ENCODE measurements around the gene FAM13C.
"Not testable (repeated sequence)": the region's sequence is repeated elsewhere in the genome, so short reads cannot be mapped to it uniquely, and the experiment has no call there.

The FAM13C gene

DNA sequence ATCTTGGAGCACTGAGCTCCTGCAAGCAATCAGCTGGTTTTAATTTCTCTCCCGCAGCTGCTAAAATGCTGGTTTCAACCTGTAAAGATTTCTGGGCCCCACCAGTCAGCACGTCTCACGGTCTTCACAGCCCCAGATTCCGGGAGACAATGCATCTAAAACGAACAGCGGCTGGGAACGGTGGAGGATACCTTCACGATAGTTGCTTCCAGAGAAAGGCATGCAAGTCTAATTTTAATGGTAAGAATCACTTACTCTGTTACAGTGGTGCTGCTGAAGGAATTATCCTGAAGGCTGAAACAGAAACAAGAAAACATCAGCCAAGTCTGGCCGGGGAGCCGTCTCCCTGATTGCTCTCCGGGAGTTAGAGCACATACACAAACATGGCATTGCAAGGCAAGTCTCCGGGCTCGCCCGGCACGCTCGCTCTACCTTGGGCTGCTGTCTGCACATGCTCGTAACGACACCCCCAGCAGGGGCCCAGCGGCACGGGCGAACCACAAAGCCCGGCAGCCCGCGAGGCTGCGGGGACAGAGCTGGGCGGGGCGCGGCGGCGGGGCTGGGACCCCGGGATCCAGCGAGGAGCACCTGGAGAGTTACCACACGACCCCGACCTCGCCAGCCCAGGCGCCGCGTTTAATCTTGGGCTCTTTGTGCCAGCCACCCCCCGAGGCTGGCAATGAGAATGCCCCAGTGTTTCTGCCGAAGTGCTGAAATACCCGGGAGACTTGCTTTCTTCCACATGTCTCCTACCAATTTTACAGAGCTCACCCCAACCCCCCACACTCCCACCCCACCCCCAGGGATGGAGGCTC is at the start of gene FAM13C:
Gene FAM13C, minus strand, starts transcription at position 406 of the 815 bp plus-strand sequence. Its CDS starts 89 bp downstream, at position 317.
- no peak for DNase-seq (ENCODE audit: low read depth in 2 of 2)

DNA sequence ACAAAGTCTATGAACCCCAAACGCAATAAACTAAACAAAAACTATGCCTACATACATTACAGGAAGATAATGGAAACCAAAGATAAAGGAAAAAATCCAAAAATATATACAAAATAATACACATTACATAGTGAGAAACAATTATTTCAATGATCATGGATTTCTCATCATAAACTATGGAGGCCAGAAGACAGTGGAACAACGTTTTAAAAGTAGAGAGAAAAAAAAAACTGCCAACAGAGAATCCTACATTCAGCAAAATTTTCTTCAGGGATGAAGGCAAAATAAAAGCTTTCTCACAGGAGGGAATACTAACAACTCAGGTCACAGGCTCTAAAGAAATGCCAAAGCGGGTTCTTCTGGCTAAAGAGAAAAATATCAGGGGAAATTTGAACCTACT is 42.9 kb upstream of the FAM13C start:
- no peak for DNase-seq (ENCODE audit: low read depth in 2 of 2)

DNA sequence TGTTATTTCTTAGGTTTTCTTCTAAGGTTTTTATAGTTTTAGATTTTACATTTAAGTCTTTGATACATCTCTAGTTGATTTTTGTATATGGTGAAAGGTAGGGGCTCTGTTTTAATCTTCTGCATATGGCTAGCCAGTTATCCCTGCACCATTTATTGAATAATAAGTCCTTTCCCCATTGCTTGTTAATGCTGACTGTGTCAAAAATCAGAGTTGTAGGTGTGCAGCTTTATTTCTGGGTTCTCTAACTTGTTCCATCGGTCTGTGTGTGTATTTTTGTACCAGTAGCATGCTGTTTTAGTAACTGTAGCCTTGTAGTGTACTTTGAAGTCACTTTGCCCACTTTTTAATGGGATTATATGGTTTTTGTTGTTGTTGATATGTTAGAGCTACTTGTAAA is 37.9 kb upstream of the FAM13C start:
- no peak for DNase-seq (ENCODE audit: low read depth in 2 of 2)

DNA sequence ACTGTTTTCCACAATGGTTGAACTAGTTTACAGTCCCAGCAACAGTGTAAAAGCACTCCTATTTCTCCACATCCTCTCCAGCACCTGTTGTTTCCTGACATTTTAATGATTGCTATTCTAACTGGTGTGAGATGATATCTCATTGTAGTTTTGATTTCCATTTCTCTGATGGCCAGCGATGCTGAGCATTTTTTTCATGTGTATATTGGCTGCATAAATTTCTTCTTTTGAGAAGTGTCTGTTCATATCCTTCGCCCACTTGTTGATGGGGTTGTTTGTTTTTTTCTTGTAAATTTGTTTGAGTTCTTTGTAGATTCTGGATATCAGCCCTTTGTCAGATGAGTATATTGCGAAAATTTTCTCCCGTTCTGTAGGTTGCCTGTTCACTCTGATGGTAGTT is 37.0 kb upstream of the FAM13C start:
- DNase-seq (ENCODE audit: low read depth in 2 of 2), result not testable (repeated sequence)

DNA sequence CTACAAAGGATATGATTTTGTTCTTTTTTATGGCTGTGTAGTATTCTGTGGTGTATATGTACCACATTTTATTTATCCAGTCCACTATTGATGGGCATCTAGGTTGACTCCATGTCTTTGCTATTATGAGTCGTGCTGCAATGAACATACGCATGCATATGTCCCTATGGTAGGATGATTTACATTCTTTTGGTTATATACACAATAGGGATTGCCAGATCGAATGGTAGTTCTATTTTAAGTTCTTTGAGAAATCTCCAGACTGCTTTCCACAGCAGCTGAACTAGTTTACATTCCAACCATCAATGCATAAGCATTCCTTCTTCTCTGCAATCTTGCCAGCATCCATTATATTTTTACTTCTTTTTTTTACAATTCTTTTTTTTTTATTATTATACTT is 35.6 kb upstream of the FAM13C start:
- no peak for DNase-seq (ENCODE audit: low read depth in 2 of 2)

DNA sequence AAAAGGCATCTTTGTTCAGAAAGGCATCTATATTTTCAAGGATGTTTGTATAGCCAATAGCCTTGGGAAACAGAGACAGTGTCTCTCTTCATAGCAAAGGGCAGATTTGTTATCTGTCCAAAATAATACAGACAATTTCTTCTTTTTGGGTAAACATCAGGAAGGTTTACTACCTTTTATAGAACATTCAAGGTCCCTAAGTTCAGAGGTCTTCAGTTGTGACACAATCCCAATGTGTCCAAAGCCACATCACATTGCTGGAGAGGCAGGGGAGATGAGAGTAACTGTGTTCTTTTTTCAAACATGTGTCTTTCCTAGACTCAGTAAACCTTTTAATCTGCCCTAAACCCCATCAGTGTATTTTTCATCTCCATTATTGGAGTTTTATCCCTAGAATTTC is 33.6 kb upstream of the FAM13C start:
- DNase-seq (ENCODE audit: low read depth in 2 of 2), result no peak

DNA sequence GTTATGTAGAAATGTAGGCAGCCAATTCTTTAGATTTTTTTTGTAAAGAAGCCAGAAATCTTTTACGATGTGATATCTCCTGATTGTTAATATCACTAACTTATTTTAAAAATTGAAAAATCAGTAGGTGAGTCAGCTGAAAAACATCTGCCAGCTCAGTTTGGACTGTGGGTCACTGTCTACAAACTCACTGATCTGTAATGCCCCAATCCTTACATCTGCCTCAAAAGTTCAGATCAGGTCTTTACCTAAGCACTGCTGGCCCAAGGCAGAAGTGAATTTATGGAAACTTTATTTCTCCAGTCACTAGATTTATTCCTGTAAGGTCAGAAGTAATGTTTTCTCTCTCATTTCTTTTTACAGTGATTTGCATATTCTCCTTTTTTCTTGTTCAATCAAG is 31.0 kb upstream of the FAM13C start:
- DNase-seq (ENCODE audit: low read depth in 2 of 2), result no peak

DNA sequence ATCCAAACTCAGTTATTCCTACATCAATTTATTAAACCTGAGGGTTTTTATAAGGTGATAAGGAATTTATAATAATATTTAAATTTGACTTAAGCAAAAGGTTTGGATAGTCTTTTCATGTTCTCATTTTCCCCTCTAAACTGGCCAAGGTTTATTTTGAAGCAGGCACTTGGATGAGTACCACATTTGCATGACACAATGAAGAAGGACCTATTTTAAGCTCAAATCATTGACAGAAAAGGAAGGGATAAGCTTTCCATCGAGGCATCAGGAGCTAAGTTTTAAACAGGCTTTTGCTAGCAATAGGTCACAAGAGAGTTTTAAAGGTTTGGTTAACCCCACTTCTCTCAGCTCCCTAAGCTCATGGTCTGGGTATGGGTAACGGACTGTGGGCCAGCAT is 28.7 kb upstream of the FAM13C start:
- DNase-seq (ENCODE audit: low read depth in 2 of 2), result no peak

DNA sequence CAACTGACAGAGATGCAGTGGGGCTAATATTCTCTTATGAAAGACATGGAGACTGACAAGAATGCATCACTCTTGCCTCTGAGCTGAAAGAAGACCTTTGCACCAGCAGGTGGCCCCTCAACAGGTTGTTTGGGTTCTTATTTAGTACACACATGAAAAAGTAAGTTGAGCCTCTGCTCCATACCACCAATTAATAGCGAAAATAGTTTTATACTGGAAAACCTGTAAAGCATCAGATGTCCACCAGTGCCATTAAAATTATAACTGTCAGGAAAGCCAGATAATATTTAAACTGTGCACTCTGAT is 26.3 kb upstream of the FAM13C start:
- DNase-seq (ENCODE audit: low read depth in 2 of 2), result no peak

DNA sequence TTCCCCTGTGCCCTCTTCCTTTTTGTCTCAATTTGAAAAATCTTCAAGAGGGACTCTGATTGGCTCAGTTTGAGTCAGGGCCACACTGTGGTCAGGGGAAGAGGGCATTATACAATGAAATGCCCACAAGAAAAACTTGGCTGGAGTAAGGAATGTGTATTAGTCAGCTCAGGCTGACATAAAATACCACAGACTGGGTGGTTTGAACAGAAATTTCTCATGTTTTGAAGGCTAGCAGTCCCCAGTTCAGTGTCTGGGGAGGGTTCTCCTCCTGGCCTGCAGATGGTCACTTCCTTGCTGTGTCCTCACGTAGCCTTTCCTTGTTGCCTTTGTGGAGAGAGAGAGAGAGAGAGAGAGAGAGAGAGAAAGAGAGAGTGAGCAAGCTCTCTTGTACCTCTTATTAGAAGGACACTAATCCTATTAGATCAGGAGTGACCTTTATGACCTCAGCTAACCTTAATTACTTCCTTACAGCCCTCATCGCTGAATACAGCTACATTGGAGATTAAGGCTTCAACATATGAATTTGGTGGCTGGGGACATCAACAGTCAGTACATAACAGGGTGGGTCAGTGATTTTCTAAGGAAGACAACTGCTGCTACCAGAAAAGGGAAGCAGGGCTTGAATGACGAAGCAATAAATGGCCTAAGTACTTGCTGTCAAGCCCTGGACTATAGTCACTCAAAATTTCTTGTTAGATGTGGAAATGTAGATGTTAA is 25.8 kb upstream of the FAM13C start:
- DNase-seq (ENCODE audit: low read depth in 2 of 2), result no peak

DNA sequence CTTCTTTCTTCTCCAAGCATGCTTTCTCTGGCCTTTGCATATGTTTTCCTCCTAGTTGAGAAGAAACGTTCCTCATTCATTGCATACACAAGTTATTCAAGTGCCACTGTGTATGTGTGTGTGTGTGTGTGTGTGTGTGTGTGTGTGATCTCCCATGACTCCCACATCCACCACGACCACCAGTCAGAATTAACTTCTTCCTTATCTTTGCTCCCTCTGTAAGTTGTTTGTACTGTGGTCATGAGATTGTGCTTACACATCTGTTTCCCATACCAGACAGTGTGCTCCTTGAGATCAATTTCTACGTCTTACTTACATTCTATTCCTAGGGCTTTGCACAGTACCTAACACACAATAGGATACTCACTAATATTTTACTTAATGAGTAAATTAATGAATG is 22.4 kb upstream of the FAM13C start:
- no peak for DNase-seq (ENCODE audit: low read depth in 2 of 2)

DNA sequence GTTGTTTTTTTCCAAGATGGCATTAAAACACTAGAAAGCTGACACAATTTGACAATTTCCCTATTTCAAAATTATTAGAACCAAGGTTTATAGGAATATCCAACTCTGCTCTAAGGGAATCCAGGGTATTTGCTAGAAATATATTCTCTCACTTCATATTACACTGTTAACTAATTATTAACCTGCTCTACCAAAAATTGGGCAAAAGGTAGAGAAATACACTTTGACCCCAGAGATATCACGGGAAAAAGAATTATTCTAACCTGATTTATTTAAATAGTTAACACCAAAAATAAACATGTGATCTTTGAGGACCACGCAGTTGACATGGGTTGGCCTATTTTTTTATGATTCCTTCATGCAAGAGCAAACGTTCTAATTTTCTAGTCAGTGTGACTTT is 21.6 kb upstream of the FAM13C start:
- no peak for DNase-seq (ENCODE audit: low read depth in 2 of 2)

DNA sequence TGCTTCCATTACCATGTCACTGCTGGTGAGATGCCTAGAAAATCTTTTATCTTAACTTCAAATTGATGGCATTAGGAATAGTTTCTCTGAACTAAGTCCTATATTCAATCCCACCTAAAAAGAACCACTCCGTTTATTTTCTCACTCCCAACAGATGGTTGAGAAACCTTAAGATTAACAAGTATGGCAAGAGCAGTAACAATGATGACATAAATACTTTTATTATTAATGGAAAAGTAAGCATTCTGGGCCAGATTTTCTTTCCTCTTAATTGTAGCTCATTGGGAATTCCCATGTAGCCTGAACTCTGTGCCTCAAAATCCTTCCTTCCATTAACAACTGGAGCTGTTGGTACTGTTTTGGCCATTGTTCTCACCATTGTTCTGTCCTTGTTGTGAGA is 21.1 kb upstream of the FAM13C start:
- DNase-seq (ENCODE audit: low read depth in 2 of 2), result no peak

DNA sequence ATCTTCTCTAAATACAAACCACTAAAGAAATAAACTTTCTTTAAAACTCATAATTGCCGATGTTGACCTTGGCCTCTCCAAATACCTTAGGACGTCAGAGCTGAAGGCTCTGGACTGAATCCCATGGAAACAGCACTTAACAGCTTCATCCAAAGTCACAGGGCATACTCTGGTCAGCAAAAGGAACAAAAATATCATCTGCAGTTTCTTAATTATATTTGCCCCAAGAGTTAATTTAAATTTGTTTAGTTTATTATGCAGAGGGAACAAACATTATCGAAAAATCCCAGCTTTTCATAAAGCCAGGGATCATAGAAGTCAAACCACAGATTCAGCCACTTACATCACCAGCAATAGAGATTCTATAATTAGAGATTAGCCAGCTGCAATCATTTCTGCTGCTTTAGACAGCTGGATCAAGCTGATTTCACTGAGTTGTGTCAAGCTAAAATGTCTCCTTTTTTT is 20.5 kb upstream of the FAM13C start:
- DNase-seq (ENCODE audit: low read depth in 2 of 2), result no peak

DNA sequence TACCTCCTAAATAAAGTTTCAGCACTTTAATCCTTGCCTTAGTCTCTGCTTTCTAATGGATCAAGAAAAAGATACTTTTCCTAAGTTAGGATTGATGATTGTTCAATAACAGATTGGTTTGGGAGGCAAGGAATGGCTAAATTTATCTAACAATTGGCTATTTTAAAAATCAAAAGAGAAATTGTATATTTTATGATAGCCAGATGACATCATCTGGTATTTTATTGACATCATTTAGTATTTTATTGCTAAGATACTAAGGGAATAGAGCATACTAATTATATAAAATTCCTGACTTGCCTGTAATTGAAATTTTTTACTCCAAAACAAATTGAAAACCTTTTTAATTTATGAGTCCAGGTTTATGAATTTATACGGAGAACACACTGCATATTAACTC is 19.3 kb upstream of the FAM13C start:
- no peak for DNase-seq (ENCODE audit: low read depth in 2 of 2)

DNA sequence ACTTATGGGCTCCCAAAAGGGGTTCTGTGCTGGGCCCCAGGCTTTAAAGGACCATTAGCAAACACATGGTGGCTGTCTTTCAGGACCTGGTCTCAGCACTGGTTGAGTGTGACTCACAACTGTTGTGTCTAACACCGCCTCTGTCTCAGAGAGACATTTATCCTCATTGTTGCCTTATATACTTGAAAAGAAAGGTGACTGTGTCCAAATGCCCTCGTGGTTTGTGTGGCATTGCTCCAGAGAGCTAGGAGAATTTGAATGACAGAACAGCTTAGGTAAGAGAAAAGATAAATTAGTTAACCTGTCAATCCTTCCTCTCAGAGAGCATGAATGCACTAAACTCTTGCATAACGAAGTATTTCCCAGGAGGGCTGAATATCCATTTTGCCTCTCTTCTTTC is 14.5 kb upstream of the FAM13C start:
- DNase-seq (ENCODE audit: low read depth in 2 of 2), result no peak

DNA sequence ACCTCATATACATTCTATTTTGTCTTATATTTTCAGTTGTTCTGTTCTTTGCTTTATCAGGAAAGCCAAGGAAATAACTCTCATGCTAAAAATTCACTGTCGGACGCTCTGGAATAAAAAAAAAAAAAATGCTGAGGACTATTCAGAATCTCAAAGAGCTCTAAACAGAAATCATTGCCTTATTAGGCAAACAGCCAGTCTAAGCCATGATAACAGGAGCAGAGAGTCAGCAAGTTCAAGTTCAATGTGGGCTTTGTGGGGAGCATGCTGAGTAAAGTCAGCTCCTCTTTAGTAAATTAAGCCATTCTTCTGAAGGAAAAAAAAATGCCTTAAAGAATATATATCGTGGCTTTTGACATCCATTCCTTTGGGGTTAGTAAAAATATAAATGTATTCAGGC is 13.6 kb upstream of the FAM13C start:
- DNase-seq (ENCODE audit: low read depth in 2 of 2), result no peak

DNA sequence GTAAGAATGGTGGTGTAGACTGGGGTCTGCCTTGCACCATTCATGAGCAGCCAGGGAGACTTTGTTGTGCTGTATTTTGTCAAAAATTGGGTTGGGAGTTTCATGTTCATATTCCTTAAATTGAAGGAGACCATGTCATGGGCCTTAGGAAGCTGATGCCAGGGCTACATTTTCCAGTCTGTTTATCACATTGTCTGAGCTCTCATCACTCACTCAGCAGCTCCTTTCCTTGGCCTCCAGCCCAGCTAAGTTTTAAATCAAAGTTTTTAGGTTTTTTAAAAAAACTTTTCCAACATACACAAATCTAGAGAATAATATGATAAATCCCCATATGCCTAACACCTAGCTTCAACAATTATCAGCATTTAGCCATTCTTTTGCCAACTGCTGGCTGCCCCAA is 12.6 kb upstream of the FAM13C start:
- no peak for DNase-seq (ENCODE audit: low read depth in 2 of 2)

DNA sequence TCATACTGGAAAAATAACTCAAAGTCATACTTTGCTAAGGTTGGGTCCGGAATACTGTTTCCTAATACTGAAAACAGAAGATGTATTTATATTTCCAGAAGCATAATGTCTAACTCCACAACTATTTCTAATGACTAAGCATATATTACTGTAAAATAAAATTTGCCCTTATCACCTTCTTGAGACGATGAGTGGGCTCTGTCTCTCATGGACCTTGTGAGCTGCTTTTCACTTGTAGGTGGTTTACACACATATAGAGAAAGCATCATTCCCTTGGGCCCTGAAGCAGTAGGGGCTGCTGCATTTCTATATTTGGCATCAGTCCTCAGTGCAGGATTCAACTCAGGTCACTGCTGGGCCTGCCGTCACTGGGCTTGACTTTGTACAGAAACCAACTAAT is 10.7 kb upstream of the FAM13C start:
- DNase-seq (ENCODE audit: low read depth in 2 of 2), result no peak

DNA sequence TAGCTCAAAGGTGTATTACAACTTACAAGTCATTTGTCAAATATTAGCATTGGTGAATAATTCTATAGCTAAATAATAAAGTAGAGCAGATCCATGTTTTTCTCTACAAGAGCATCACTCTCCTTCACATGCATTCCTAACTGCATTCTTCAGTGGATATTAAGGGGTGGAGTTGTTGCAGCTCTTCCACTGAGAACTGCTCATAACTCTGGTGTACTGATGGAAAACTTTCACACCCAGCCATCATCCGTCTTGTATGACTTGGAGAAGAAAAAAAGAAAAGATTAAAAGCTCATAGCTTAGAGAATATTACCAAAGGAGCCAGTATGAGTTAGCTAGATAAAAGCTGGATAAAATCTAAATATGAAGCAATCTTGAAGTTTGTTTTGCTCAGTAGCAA is 10.2 kb upstream of the FAM13C start:
- no peak for DNase-seq (ENCODE audit: low read depth in 2 of 2)

DNA sequence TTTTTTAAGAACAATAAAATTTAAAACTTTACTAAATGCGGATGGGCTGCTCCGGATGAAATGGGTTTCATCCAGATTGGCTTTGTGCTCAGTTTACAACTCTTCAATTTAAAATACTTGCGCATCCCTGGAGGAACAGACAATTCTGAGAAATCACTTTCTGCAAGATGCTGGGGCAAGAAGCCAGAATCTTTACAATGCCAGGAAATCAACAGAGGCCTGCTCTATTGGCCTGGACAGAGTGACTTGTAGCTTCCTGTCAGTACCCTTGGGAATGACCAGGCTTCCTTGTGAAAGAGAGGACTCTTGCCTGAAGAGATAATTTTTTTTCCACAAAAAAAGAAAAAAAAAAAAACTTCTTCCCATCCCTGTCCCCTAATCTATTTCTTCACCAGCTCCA is 3.9 kb upstream of the FAM13C start:
- DNase-seq (ENCODE audit: low read depth in 2 of 2), result no peak

DNA sequence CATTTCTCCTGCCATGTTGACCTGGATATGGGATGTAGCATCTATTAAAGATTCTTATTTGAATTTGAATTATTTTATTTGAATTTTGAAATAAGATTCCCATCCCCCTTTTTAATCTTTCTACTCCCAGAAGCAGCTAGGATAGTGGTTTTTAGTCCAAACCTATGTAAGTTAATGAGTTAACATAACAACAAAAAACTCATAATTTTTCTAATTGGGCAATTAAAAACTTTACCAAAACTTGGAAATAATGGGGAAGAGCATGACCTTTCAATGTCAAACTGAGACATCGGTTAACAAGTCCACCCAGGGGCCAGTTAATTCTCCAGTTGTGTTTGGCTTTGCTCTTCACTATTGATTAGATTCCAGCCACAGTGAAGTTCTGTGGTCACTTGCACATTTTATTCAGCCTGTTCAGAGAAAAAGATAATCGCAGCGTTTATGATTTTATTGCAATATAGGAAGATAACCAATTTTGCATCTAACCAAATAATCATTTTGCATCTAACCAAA is 1.2 kb upstream of the FAM13C start:
- DNase-seq (ENCODE audit: low read depth in 2 of 2), result no peak

DNA sequence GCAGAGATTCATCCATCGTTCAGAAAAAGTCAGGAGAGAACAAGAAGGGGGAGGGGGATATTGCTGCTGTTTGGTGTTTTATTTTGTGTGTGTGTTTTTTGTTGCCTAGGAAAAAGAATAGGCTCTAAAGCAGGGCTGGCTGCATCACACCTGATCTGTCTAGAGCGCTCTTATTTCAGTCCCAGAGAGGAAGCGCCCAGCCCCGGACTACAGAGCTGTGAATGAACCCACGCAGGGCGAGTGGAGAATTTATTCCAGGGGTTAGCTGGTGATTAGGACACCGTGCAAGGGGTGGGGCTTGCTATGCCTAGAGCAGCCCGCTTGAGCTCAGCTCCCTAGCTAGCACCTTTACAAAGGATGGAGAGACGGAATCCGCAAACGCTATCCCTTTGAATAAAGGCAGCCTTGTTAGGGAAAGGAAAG is 621 bp upstream of the FAM13C start:
- DNase-seq (ENCODE audit: low read depth in 2 of 2), result no peak
